HK-2 (cell line): Measurements from ENCODE around the gene MTSS2.

Experiments used
- DNase-seq: peaks from one replicate; pipeline ENCODE4 v3.0.0-alpha.2; 2018; ENCODE audit not compliant: unreplicated experiment

Gene MTSS2, protein sequence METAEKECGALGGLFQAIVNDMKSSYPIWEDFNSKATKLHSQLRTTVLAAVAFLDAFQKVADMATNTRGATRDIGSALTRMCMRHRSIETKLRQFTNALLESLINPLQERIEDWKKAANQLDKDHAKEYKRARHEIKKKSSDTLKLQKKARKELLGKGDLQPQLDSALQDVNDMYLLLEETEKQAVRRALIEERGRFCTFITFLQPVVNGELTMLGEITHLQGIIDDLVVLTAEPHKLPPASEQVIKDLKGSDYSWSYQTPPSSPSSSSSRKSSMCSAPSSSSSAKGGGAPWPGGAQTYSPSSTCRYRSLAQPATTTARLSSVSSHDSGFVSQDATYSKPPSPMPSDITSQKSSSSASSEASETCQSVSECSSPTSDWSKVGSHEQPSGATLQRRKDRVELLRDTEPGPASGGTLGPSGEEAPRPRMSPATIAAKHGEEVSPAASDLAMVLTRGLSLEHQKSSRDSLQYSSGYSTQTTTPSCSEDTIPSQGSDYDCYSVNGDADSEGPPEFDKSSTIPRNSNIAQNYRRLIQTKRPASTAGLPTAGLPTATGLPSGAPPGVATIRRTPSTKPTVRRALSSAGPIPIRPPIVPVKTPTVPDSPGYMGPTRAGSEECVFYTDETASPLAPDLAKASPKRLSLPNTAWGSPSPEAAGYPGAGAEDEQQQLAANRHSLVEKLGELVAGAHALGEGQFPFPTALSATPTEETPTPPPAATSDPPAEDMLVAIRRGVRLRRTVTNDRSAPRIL

DNA sequence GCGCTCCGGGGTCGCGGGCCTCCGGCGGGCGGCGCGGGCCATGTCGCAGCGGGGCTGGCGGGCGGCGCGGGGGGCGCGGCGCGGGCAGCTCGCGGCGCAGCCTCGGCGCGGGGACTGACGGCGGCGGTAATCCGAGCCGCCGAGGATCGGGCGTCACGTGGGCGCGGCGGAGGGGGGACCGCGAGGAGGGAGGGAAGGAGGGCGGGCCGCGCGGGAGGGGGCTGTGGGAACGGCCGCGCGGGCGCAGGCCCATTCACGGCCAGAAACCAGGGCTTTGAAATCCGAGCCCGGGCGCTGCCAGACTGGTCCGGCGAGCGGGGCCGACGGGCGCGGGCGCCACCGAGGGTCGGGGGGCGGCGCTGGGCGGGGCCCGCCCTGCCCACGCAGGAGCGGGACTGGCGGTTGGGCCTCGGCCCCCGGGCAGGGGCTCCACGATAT is at the start of gene MTSS2:
MTSS2 (minus strand) TSS at position 116 of the 438 bp plus-strand sequence. CDS start 262 bp downstream, outside the sequence.
- peak; percentile 80 for DNase-seq

DNA sequence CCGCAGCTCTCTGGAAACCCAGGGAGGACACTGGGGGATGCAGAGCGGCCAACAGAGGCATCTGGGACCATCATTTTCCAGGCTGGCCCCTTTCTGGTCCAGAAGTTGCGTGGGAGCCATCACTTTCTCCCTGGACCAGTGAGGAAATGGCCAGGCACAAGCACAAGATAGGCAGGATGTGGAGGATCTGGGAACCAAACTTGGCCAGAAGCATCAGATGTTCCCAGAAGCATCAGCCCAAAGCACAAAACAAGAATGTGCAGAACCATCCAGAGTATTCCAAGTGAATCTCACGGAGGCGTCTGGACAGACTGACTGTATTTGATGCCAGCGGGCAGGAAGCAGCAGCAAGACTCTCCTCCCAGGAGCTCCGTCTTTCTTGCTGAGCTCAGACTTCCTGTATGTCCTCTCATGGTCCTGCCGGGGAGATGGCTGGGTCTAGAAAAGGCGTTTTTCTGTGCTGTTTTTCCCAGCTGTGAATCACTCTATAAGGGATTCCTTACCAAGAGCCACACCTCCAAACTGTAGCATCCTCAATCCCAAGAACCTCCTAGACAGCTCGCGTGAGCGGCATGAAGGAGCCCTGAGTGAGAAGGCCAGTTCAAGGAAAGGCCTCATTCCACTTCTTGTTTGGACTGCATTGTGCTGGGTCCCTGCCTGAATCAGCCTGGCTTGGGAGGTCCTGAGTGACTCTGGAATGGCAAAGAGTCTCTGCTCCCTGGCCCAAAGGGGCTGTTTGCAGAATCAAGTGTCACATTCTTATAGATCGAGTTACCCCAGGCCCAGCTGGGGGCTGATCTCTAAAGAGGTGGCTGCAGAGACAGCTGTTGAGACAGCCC is 49.5 kb upstream of the MTSS2 start:
- DNase-seq: no peak

DNA sequence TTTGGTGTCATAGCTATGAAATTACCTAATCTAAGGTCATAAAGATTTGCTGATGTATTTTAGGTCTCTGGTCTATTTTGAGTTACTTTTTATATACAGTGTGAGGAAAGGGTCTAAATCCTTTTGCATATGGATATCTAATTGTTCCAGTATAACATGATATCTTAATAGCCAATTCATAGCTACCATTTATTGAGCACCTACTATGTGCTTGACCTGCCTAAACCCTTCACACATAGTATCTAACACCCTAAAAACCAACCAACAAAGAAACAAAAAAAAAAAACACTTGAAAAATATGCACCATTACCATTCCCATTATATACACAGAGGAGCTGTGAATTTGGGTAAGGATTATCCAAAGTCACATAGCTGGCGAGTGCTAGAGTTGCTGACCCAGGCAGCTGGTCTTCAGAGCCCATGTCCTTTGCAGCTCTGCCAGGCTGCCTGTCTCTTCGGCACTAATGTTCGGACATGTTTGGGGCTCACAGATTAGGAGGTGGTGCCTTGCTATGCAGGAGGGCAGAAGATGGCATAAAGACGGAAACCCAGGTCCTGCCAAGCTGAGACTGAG is 48.8 kb upstream of the MTSS2 start:
- DNase-seq: no peak

DNA sequence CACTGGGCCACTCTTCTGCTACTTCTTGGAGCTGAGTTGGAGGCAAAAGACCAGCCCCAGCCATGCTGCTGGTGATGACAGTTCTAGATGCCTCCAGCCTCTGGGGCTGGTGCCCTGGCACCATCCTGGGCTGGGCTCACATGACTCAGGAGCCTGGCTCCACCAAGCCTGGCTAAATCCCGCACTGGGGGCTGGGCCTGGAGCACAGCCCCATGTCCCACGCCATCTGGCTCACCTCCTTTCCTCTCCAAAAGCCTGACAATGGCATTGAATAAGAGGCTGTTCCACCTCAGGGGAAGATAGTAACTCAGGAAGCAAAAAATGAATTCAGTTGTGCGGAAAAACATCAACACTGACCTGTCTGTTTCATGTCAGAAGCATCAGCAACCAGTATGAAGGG is 45.1 kb upstream of the MTSS2 start:
- DNase-seq: no peak

DNA sequence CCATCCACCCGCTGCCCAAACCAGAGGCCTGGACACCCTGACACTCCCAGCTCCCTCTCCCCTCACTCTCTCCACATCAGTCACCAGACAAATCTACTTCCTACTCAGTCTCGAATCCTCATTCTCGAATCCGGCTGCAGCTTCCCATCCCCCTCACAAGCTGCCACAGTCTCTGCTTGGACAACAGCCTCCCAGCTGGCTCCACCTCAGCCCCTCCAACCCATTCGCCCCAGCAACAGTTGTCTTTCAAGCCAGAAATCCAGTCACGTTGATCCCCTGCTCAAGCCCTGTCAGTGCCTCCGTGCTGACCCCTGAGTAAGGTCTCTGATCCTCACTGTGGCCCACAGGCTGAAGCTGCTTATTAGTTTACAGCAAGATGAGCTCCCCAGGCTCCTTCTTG is 44.2 kb upstream of the MTSS2 start:
- no peak for DNase-seq

DNA sequence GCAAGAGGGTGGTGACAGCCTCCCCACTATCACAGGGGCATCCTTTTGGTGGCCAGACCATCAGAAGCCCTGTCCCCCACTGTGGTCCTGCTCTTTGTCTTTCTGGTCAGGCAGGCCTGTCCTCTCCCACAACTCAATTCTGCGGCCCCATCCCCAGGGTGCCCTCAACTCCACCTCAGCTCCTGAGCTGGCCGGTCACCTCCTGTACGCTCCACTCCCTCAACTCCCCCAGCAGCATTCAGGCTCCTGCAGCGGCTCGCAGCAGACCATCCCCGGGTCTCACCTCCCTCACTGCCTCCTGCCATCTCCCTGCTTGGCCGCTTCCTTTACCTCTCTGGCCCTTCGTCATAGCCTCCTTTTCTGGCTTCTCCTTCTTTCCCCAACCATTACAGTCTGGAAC is 43.4 kb upstream of the MTSS2 start:
- DNase-seq: no peak

DNA sequence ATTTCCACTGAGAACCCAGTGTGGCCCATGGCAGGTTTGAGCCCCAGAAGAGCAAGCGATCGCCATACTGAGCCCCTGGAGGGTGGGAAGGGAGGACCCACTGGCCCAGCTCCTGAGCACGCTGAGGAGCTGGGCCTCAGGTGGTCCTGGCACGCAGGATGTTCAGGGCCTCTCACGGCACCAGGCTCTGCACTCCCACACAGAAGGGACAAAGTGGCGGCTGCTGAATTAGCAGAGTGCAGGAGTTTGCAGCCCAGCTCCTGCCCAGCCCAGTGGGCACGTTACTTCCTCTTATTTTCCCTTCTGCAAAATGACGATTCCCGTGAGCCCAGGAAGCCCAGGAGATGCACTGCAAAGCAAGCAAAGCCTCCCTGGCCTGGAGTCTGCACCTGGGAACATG is 42.3 kb upstream of the MTSS2 start:
- no peak for DNase-seq

DNA sequence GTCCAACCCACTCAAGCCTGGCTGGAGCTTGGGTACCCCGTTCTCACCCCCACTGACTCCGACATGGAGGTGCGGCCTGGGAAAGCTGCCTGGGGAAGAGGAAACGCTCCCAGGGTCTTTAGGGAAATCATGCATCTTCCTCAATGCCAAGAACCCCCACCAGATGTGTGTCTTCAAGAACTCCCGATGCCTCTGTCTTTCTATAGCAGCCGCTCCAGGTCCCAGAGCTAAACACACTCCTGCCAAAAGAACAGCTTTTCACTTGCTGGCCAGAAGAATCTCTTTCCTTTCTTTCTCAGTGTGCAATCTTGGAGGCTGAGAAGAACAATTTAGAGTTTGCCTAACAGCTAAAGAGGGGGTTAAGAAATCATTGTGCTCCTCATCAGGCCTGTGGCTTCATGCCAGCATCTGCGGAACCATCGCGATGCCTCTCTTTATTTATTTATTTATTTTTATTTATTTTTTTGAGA is 41.1 kb upstream of the MTSS2 start:
- no peak for DNase-seq

DNA sequence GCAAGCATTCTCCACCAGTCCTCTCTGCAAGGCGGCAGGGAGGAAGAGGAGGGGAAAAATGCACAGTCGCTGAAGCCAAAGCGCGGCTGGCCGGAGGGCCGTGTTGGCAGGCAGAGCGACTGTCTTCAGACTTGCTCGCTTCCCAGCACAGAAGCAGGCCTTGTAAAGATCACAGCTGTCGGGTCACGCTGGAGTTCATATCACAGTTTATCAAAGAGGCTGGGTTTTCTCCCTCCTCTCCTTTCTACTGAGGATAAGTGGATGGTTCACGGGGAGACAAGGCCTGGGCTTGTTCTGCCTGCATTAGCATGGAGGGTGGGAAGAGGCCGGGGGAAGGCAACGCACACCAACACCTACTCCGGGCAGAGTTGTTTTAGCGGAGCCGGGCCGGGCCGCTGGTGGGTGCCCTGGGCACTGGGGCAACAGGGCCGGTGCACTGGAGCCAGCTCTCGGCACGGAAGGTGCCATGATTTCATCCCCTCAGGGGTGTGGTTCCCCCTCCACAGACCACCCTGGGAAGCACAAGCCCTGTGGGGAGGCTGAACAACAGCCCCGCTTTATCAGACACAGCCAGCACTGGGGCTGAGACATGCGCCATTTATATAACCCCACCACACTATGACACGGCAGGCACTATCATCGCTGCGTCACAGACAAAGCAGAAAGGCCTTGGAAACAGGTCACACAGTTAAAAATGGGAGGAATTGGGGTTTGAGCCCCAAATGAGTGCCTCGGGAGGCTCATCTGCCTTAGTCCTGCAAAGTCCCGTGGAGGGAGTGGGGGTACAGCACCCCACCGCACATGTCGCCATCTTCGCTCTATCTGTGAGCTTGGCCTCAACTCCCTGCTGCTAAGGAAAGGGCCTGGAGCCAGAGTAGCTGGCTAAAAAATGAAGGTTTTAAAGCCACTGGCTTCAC is 40.3 kb upstream of the MTSS2 start:
- DNase-seq: no peak

DNA sequence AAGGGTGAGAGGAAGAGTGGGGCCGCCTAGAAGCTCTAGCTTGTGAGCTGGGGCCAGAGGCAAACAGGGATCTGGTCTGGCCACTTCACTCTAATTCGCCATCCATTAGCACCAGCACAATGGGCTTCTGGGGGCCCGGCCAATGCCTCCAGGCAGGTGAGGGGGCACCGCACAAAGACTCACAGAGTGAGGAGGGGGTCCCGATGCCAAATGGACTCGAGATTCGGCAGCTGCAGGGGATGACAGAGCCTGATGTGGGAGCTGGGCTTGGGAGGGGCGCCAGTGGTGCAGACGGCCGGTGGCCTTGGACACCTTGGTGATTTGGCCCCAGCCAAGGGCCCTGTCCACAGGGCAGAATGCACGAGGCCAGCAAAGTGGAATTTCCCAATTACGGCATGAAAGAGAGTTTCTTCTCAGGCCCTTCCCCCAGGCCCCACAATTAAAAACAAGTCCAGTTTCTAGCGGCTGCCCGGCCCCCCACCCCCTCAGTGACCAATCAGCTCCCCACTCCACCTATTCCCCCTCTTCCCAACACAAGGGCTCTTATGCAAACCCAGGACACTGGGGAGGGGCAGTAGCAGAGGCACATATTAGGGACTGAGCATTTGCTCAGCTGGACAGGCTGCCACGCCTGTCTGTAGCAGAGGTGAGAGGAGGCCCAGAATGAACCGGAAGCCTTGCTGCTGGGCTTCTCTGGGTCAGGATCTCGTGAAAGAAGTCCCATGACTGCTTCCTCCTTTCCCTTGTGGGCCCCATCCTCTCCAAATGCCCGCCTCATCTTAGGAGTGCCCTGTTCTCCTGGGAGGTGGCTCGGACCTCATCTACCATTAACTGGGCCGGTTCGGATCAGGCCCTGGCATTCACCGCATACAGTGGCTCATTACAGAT is 39.4 kb upstream of the MTSS2 start:
- DNase-seq: no peak

DNA sequence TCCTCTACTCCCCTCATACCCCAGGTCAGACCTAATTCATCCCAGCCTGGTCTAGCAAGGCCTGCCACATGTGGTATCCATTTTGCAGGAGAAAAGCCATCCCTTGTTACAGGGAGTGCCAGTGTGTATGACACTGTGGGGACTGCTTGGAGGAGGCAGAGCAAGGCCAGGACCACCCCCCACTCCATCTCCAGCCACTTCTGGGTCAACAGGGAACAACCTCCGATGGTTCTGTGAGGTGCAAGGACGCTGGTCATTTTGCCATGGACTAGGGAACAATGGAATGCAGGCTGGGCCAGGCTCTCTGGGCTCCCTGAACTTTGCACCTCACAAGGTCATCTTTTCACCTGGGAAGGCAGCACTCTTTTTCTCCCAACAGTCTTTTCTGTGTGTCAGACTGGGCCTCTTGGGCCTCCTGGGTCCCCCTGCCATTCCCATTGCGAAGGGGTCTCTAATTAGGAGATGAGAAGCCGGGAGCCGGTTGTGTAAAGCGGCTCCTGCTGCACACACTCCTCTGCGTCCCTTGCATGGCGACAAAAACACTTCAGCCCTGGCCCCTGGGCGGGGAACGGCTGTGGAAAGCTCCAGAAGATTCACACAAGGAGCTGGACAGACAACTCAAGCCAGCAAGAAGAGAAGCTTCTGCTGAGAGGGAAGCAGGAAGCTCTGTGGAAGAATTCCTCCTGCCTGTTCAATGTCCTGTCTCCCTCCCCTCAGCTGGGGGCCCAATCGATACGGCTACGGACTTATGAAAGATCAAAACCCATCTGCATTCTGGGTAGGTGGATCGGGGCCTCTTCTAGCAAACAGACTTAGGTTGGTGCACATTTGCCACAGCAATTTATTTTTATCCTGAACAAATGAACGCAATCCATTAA is 38.5 kb upstream of the MTSS2 start:
- no peak for DNase-seq

DNA sequence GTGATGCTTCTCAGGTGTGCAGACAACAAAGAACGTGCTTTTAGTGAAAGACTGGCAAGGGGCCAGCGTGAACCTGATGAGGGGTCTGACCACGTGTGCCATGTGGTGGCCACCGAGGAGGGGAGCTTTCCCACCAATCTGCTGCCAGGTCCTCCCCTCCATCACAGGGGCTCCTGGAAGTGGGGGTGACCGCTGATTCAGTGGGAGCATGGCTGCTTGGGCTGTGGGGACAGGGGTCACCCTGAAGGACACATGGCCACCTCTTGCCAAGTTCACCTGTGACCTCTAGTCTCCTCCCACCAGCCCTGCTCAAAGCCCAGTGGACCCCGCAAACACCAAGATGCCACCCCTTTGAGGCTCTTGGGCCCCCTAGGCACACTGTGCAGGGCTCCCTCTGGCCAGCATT is 37.9 kb upstream of the MTSS2 start:
- no peak for DNase-seq

DNA sequence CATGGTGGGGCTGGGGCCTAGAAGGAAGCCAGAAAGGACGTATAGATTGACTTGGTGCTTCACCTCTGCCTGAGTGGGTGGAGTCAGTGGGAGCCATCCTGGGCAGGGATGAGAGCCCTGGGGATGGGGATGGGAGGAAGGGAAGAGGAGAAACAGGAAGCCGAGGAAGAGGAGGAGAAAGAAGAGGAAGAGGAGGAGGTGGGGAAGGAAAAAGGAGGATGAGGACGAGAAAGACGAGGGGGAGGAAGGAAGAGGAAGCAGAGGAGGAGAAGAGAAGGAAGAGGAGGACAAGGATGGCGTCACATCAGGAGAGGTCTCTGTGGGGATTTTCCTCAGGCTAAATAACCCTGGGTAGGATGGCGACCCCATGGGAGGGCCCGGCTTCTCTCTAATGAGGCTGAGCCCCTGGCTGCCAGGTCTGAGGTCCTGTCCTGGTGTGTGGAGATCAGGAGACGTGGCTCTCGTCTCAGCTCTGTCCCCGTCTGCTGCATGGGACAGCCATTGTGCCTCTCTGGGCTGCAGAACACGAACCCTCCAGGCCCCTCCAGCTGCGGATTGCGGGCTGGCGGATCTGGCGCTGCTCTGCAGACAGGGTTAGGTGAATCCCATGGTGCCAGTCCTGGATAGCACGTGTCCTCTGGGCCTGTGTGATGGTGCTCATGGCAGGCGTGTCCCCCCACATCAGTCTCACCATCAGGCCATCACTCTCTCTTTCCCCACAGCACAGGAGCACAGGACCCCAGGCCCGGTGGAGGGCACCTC is 35.5 kb upstream of the MTSS2 start:
- DNase-seq: no peak

DNA sequence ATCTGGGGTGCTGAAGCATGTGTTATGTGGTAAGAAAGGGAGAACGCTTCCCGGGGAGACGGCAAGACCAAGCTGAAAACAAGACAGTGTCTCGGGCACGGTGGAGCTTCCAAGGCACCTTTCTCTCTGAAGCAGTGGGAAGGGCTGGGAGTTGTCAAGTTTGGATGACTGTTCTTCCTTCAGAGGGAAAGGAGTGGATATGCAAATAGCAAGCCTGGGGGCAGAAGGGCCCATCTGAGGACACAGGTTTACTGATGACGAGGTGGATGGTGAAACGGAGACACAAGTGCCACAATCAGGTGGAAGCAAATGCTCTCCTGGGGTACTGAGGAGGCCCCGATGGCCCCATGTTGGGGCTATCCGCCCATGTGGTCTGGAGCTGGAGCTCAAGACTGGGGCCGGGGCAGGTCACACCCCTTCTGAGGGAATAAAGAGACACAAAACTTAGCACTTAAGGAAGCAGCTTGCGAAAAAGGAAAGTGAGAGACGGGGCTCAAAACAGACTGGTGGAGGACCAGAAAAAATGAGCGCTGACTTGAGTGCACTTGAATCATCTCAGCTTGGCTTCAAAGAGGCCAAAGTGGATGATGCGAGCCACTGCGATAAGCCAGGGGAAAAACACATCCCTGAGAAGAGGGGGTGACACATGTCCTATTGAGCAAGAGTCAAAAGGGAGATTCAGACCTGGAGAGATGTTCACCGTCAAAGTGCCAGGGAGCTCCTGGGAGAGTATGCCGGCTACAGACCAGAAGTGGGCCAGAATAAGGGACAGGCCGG is 34.8 kb upstream of the MTSS2 start:
- DNase-seq: no peak

DNA sequence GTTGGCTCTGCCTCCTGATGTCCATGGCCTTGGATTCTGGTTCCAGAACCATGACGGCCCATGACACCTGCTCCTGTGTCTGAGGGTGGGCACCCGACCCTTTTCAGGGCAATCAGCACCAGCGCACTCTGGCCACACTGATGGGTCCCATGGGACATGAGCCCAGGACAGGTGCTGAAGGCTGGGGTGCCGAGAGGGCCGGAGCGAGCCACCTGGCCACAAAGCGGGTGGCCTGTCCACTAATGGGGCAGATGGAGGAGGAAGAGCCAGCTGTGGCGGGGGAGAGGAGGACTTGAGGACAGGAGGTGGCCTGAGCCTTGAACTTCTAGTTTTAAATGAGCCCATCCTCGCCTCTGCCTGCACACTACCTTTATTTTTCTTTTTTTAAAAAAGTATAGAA is 31.2 kb upstream of the MTSS2 start:
- no peak for DNase-seq

DNA sequence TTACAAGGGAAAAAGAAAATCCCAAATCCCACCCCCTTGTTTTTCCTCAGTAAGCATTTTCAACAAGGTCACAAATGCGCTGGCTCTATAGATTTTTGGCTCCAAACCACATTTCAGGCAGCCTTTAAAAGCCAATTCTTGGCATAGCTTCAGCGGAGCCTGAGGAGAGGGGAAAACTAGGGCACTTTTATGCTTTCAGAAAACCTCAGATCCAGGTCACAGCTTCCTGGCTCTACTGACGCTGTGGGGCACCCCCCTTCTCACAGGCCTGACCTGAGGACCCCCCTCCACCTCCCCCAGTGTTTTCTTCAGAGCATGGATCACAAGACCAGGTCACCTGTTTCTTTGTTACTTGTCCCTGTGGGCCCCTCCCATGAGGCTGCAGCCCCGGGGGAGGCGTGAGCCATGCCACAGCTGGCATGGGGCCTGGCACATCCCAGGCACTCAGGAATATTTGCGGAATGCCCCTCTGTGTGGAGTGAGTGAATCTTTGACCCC is 30.1 kb upstream of the MTSS2 start:
- peak; percentile 46 for DNase-seq
